Ovary (tissue), 9 donors: ENCODE results near the gene THSD4. TPM values are rescaled to one million over a fixed set of nuclear protein-coding genes. Genes with fewer than 3 reads are reported as not detected.

ENCODE experiments used
- DNase-seq, 5 donors: peaks; one replicate each; pipeline ENCODE4 v3.0.0-alpha.2; 2019 to 2020
- H3K27ac ChIP-seq, 2 donors: fragments of 200-600 bp; one replicate each; pipeline versions ENCODE4 v1.5.1 to v1.8.0; 2019 to 2022
- H3K27me3 ChIP-seq: fragments of 200-600 bp; one replicate; pipeline ENCODE4 v1.8.0; 2022
- H3K36me3 ChIP-seq: fragments of 200-600 bp; sonication (generic); one replicate; pipeline ENCODE4 v1.5.1; 2019
- H3K4me1 ChIP-seq: one replicate; pipeline ENCODE4 v1.8.1; 2013; ENCODE audit warnings: mild to moderate bottlenecking, moderate library complexity; ENCODE audit not compliant: insufficient read depth
- H3K4me3 ChIP-seq: fragments of 200-600 bp; sonication (generic); one replicate; pipeline ENCODE4 v1.5.1; 2017
- H3K9me3 ChIP-seq, 2 donors: fragments of 200-600 bp in 1 of 2; sonication (generic) in 1 of 2; one replicate each; pipeline versions ENCODE4 v1.5.1 to v1.8.1; 2013 to 2019; ENCODE audit warnings: mild to moderate bottlenecking in 1 of 2, moderate library complexity in 1 of 2
- EP300 ChIP-seq: sonication (generic); formaldehyde crosslinking; IDR thresholded peaks from one replicate; pipeline ENCODE4 v1.6.1; 2017; ENCODE audit warnings: antibody characterized with exemption
- POLR2A ChIP-seq: fragments of 450-650 bp; IDR thresholded peaks from one replicate; pipeline ENCODE4 v1.6.1; 2017; ENCODE audit warnings: antibody characterized with exemption, mild to moderate bottlenecking, moderate library complexity
- WGBS, 3 donors: extraction: QIAGEN DNeasy Blood & Tissue Kit in 1 of 3; methylation state at CpG; one replicate each; pipeline versions ENCODE4 v1.1.5 to v1.1.7; 2013 to 2017; 5-methylcytosine and 5-hydroxymethylcytosine counted together
- intact Hi-C, 4 donors: fragments of 100-400 bp; cut with DNase I; formaldehyde crosslinking; loops; one replicate each; pipeline versions ENCODE4 v1.11.0 to v1.15.1; 2022 to 2023
- polyA plus RNA-seq, 2 donors: library from polyadenylated mRNA; stranded (reverse); fragments of 200-250 nt in 1 of 2; fragments of 350-450 nt in 1 of 2; fragmentation: Illumina TruSeq in 1 of 2; extraction: RNeasy Lipid Tissue Mini Kit (QIAGEN cat#74804) in 1 of 2; gene quantifications; one replicate each; pipeline ENCODE4 v1.2.3, GENCODE V29; 2013 to 2014
- total RNA-seq, 7 donors: library from RNA; depleted of rRNA in 2 of 7; stranded (reverse); fragments of >200 nt in 2 of 7; fragmentation: NEBNext Ultra II Directional in 3 of 7; extraction: Animal tissue kit (Norgen Biotek cat#: 25700) in 3 of 7; gene quantifications; one replicate each; pipeline versions ENCODE4 v1.1.0 to v1.2.4, GENCODE V29; 2016 to 2023
- TF ChIP-seq, protein P1 (sequence below), 3 donors: fragments of 450-650 bp in 2 of 3; fragments of 200-600 bp in 1 of 3; IDR thresholded peaks; one replicate each; pipeline versions ENCODE4 v1.5.1 to v1.8.0; 2016 to 2022; ENCODE audit warnings: antibody characterized with exemption in 3 of 3, mild to moderate bottlenecking in 1 of 3
- donor health status: DM: no; HTN: no; CAD: no; lungs with moderate emphysema.
- donor health status: DM: no; HTN: no; CAD: no.
- donor health status: Bipolar disorder and iron deficiency.
- donor health status: DM: yes; HTN: yes; CAD: no.
- donor health status: DM: no; HTN: no; CAD: no.
- donor health status: DM: yes; HTN: yes; CAD: no.

Gene THSD4
- total and polyA plus RNA-seq, 9 donors, result 3.2 to 53.4 (median 13.5) TPM

GRCh38 chr15:71183063-71183462 is 67.8 kb downstream of the THSD4 start:
- TF ChIP-seq, protein P1, sequence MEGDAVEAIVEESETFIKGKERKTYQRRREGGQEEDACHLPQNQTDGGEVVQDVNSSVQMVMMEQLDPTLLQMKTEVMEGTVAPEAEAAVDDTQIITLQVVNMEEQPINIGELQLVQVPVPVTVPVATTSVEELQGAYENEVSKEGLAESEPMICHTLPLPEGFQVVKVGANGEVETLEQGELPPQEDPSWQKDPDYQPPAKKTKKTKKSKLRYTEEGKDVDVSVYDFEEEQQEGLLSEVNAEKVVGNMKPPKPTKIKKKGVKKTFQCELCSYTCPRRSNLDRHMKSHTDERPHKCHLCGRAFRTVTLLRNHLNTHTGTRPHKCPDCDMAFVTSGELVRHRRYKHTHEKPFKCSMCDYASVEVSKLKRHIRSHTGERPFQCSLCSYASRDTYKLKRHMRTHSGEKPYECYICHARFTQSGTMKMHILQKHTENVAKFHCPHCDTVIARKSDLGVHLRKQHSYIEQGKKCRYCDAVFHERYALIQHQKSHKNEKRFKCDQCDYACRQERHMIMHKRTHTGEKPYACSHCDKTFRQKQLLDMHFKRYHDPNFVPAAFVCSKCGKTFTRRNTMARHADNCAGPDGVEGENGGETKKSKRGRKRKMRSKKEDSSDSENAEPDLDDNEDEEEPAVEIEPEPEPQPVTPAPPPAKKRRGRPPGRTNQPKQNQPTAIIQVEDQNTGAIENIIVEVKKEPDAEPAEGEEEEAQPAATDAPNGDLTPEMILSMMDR (IDR thresholded peaks at IDR 0.05), result no peak
- no peak for TF ChIP-seq POLR2A
- TF ChIP-seq EP300, result no peak
- Histone ChIP-seq H3K4me3 (no peak overlapping the region), H3K36me3 (no peaks in the 10 kb centered on the region), H3K9me3 (no peaks in the 10 kb centered on the region), H3K27me3 (no peaks in the 10 kb centered on the region), H3K4me1 (no peaks in the 10 kb centered on the region), H3K27ac (no peak overlapping the region)
- intact Hi-C loops, result no loop called here
- no peak for DNase-seq
- 90 to 97% (median 92%) methylated on average over 9 of the region's 9 CpGs for WGBS, 3 donors

DNA sequence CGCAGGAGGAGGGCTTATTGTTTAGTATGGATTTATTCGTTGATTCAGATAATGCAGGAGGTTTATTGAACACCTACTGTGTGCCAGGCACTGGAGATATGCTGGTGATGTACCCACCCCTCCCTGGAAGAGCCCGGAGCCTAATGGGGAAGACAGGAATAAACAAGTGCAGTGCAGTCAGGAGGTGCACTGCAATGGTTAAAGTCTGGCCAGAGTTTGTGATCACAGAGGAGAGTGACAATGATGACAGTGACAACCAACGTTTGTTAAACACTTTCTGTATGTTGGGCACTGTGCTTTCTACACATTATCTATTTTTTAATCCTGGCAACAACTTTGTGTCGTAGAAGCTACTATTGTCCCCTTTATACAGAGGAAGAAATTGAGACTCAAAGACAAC is 70.4 kb downstream of the THSD4 start:
- Histone ChIP-seq H3K36me3 (no peaks in the 10 kb centered on the region), H3K4me1 (no peaks in the 10 kb centered on the region), H3K27me3 (no peaks in the 10 kb centered on the region), H3K9me3 (no peaks in the 10 kb centered on the region), H3K4me3 (no peak overlapping the region), H3K27ac (no peak overlapping the region)
- 64 to 80% (median 71%) methylated on average over 5 of the region's 5 CpGs for WGBS, 3 donors
- TF ChIP-seq EP300, result no peak
- TF ChIP-seq, protein P1 (IDR thresholded peaks at IDR 0.05), result no peak
- TF ChIP-seq POLR2A, result no peak
- DNase-seq, result no peak
- intact Hi-C loops, result no loop called here

DNA sequence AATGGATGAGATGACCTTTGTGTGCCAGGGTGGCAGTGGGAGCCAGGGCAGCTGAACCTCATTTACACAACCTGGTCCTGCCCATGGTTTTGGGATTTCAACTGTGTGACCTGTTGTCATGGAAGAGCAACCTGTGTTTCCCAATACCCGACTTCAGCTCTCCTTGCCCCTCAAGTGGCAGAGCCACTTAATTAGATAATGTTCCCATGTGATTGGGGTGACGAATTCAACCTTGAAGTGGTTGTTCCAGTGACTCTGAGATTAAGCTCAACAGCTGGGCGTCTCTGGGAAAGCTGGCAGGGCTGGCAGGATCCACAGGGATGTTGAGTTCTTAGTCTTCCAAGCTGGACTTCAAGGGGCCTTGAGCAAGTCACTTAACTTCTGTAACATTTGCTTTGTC is 71.0 kb downstream of the THSD4 start:
- no peak for DNase-seq
- H3K4me1 ChIP-seq, result no peaks in the 10 kb centered on the region
- H3K27ac ChIP-seq, result no peak overlapping the region
- no peak overlapping the region for H3K4me3 ChIP-seq
- 53 to 66% (median 57%) methylated on average over 3 of the region's 3 CpGs for WGBS, 3 donors
- H3K36me3 ChIP-seq, result no peaks in the 10 kb centered on the region
- H3K27me3 ChIP-seq, result no peaks in the 10 kb centered on the region
- no peaks in the 10 kb centered on the region for H3K9me3 ChIP-seq
- intact Hi-C loops, result no loop called here
- TF ChIP-seq POLR2A, result no peak
- TF ChIP-seq EP300, result no peak

GRCh38 chr15:71187078-71187477 is 71.8 kb downstream of the THSD4 start:
- Histone ChIP-seq H3K27me3 (no peaks in the 10 kb centered on the region), H3K9me3 (no peaks in the 10 kb centered on the region), H3K4me1 (no peaks in the 10 kb centered on the region), H3K4me3 (no peak overlapping the region), H3K27ac (no peak overlapping the region), H3K36me3 (no peaks in the 10 kb centered on the region)
- no peak for DNase-seq
- intact Hi-C loops, result no loop called here
- WGBS, 3 donors, result 90 to 95% (median 92%) methylated on average over 5 of the region's 5 CpGs
- TF ChIP-seq EP300, result no peak
- TF ChIP-seq, protein P1 (IDR thresholded peaks at IDR 0.05), result no peak
- no peak for TF ChIP-seq POLR2A

DNA sequence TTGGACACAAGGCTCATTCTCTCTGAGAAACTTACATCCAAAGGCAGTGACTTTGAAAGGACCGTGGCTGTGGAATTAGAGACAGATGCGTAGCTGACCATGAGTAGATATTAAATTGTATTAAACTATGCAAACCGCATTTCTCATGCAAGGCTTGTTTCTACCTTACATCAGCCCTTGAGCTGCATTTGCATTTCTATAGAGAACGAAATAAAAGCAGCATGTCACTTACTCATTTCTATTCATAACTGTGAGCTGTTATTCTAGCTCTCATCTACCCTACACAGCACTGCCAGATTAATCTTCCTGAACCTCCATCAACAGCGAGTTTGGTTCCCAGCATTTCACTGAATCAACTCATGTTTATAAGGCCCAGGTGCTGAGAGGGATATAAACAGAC is 72.3 kb downstream of the THSD4 start:
- H3K27me3 ChIP-seq, result no peaks in the 10 kb centered on the region
- H3K4me1 ChIP-seq, result no peaks in the 10 kb centered on the region
- H3K27ac ChIP-seq, result no peak overlapping the region
- 97 to 98% (median 98%) methylated on average over 5 of the region's 5 CpGs for WGBS, 3 donors
- no peaks in the 10 kb centered on the region for H3K36me3 ChIP-seq
- intact Hi-C loops, result no loop called here
- TF ChIP-seq EP300, result no peak
- TF ChIP-seq, protein P1 (IDR thresholded peaks at IDR 0.05), result no peak
- TF ChIP-seq POLR2A, result no peak
- no peaks in the 10 kb centered on the region for H3K9me3 ChIP-seq
- no peak for DNase-seq
- no peak overlapping the region for H3K4me3 ChIP-seq
